Anterior cingulate cortex (tissue), 58 donors: ENCODE measurements around the gene LOC128125822.
"Not testable (repeated sequence)": the region's sequence is repeated elsewhere in the genome, so short reads cannot be mapped to it uniquely, and the experiment has no call there.

ENCODE experiments used
- DNase-seq, 58 donors: peaks; one replicate each; lab custom pipeline; 2025; lab: John Stamatoyannopoulos, UW

The LOC128125822 gene

GRCh38 chr6:63572044-63572746 lies at the start of gene LOC128125822, which contains the start of gene PTP4A1:
TSS of gene LOC128125822 (plus strand) at chr6:63572480.
TSS of gene PTP4A1 (plus strand) at chr6:63572480. CDS start at chr6:63576881, 4,401 bp downstream.
- peak; percentile 54 to 99 (median 98) for DNase-seq

GRCh38 chr6:63522911-63523287 lies 49.4 kb upstream of the LOC128125822 start:
- DNase-seq = not testable (repeated sequence)

GRCh38 chr6:63523630-63524029 lies 48.6 kb upstream of the LOC128125822 start:
- no peak for DNase-seq

- no peak for DNase-seq
Measured at GRCh38 chr6:63525186-63525878, 46.9 kb upstream of the LOC128125822 start.

GRCh38 chr6:63526931-63527330 lies 45.3 kb upstream of the LOC128125822 start:
- no peak for DNase-seq

GRCh38 chr6:63527658-63528514 lies 44.4 kb upstream of the LOC128125822 start:
- no peak for DNase-seq

- no peak for DNase-seq
Measured at GRCh38 chr6:63529498-63529897, 42.8 kb upstream of the LOC128125822 start.

GRCh38 chr6:63530182-63530581 lies 42.1 kb upstream of the LOC128125822 start:
- DNase-seq = no peak

- no peak for DNase-seq
Measured at GRCh38 chr6:63530991-63531390, 41.3 kb upstream of the LOC128125822 start.

- no peak for DNase-seq
Measured at GRCh38 chr6:63533026-63533425, 39.3 kb upstream of the LOC128125822 start.

- no peak for DNase-seq
Measured at GRCh38 chr6:63533952-63534351, 38.3 kb upstream of the LOC128125822 start.

- DNase-seq = no peak
Measured at GRCh38 chr6:63537201-63537958, 34.9 kb upstream of the LOC128125822 start.

GRCh38 chr6:63537959-63538300 lies 34.4 kb upstream of the LOC128125822 start:
- no peak for DNase-seq

- DNase-seq = no peak
Measured at GRCh38 chr6:63538550-63538949, 33.7 kb upstream of the LOC128125822 start.

GRCh38 chr6:63543001-63543400 lies 29.3 kb upstream of the LOC128125822 start:
- DNase-seq = no peak

- no peak for DNase-seq
Measured at GRCh38 chr6:63543982-63544381, 28.3 kb upstream of the LOC128125822 start.

GRCh38 chr6:63546236-63546635 lies 26.0 kb upstream of the LOC128125822 start:
- no peak for DNase-seq

GRCh38 chr6:63546697-63547096 lies 25.6 kb upstream of the LOC128125822 start:
- no peak for DNase-seq

GRCh38 chr6:63549076-63549475 lies 23.2 kb upstream of the LOC128125822 start:
- DNase-seq = no peak

GRCh38 chr6:63553208-63553607 lies 19.1 kb upstream of the LOC128125822 start:
- DNase-seq = no peak
